NCI-H1417 treated with DMSO at 0.1 percent for 48 hours (cell line): Measurements from ENCODE around the gene ASB11.
"Not testable (repeated sequence)": the region's sequence is repeated elsewhere in the genome, so short reads cannot be mapped to it uniquely, and the experiment has no call there.

Source experiments
- DNase-seq: peaks from one replicate; lab custom pipeline; 2025; lab: John Stamatoyannopoulos, UW

ASB11 gene

GRCh38 chrX:15305899-15306298 is 9.5 kb downstream of the ASB11 start:
- not testable (repeated sequence) for DNase-seq

DNA sequence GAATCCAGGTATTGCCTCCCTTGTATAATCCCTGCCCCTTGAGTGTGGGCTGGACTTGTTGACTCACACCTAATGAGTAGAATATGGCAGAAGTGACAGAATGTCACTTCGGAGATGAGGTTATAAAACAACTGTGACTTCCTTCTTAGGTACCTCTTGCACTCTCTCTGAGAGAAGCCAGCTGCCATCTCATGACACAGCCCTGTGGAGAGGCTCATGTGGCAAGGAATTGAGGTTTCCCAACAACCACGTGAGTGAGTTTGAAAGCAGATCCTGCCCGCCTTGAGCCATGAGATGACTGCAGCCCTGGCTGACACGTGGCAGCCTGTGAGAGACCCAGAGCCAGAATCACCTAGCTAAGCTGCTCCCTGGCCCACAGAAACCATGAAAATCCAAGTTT is 13.5 kb downstream of the ASB11 start:
- no peak for DNase-seq

DNA sequence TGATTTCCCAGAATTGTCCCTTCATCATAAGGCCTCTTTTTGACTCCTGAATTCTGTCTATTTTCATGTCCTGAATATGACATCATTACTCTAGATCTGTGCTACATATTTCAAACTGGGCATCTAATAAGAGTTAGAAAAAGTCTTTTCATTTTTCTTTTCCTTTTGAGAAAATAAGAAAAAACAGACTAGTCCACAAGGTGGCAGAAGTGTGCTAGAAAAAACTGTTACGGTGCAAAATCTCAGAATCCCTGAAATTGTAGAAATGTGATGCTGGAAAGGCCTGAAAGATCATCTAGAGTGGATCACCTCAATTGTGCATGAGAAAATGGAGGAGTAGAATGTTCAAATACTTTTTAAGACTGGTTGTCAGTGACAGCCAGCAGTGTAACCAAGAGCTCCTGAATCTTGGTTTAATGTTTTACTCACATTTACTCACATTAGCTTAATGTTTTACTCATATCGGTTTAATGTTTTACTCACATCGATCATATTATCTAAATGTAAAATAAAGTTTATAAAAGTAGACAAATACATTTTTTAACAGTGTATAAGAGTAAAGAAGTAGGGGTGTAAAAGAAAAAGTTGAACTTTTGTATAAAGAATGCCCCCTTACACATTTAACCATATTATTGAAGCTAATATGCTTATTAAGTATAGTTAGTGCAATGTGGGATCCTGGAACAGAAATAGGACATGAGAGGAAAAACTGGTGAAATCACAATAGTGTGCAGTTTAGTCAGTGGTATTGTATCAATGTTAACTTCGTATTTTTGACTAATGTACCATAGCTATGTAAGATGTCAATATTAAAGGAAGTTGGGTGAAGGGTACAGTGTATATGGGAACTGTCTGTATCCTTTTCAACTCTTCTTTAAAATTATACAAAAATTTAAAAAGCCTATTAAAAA is 15.2 kb downstream of the ASB11 start:
- DNase-seq = peak; percentile 3

DNA sequence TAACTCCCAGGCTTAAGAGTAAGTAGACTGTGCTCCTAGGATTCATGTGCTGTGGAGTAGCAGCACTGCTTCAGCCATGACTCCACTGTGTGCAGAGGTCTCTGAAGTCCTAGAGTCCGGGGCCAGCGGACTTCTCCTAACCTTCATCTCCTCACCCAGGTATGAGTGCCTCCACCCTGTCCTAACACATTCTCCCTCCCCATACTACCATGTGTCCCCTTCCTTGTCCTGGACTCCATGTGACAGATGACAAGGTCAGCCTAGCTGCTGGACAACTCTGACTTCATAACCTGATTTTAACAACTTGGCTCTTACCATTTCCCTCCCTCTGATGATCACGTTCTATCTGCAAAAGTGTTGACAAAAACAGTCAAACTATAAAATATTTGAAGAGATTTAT is 16.7 kb downstream of the ASB11 start:
- no peak for DNase-seq

- DNase-seq = no peak
Observed at GRCh38 chrX:15298201-15298600, 17.2 kb downstream of the ASB11 start.

GRCh38 chrX:15293451-15293850 is 22.0 kb downstream of the ASB11 start:
- DNase-seq = no peak

- DNase-seq = no peak
Observed at GRCh38 chrX:15292861-15293260, 22.6 kb downstream of the ASB11 start.

GRCh38 chrX:15277604-15278003 is 37.8 kb downstream of the ASB11 start:
- DNase-seq = no peak

DNA sequence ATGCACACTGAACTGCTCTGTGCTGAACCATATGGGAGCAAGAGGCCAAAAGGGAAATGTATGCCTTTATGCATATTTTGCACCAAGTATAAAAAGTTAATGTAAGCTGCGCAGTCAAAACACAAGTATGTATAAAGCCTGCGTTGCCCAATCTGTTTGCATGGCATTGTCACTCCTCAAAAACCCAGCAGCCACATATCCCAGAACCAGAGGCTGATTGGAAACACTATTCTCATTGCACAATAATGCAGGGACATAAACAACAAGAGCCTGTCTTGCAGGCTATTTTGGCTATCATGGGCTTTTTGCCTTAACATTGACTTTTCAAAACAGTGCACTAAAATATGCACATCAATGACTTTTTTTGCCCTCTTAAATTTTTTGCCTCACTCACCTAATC is 40.5 kb downstream of the ASB11 start:
- no peak for DNase-seq

DNA sequence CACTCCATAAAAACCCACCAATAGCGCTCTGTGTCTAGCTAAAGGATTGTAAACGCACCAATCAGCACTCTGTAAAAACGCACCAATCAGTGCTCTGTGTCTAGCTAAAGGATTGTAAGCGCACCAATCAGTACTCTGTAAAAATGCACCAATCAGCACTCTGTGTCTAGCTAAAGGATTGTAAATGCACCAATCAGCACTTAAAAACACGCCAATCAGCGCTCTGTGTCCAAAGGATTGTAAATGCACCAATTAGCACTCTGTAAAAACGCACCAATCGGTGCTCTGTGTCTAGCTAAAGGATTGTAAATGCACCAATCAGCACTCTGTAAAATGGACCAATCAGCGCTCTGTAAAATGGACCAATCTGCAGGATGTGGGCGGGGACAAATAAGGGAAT is 42.2 kb downstream of the ASB11 start:
- DNase-seq = not testable (repeated sequence)

DNA sequence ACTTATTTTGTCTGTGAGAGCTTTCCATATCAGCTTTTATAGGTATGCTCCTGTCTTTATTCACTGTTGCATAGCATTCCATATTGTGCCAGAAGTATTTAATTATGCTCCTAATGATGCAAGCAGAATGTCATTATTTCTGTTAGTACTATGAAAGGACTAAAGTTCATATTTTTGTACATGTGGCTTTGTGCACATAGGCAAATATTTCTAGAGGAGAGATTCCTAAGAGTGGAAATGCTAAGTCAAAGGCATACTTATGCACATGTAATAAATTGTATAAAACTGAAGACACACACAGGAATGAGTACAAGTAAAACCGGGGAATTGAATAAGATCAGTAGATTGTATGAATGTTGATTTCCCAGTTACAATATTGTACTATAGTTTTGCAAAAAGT is 43.7 kb downstream of the ASB11 start:
- no peak for DNase-seq

DNA sequence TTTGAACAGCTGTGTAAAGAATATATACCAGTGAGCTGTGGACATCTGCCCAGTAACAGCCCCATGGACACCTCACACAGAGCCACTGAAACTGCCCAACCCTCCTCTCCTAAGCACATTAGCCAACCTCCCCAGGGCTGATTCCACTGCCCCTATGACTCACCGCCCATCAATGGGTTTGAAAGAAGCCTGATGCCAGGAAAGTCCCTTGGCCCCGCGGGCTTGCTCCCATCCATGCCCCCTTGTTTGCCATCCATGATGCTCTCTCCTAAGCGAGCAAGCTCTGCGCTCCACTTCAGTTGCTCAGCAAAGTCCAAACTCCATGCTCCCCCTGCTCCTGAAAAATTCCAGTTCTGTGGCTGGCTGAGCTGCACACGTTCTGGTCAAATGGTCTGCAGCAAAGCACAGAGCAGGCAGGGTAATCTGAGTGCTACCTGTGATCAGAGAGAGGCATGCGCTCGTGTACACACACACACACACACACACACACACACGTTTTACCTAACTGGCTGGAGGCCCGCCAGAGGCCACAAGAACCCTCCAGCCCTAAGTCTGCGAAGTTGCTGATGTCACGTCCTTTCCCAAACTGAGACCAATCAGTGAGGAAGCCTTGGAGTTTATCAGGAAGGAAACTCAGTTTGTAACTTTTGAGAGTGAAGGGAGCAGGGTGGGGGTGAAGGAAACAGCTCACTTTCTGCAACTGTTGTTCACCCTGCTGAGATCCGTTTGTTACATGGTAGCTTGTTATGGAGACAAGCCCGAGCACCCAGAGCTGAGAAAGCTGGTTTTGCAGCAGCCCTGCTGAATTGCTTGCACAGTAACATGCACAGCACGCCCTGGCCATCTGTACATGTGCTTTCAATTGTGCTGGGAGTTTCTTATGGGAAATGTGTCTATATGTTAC is 45.6 kb downstream of the ASB11 start, which contains the start of gene ASB9:
TSS of gene ASB9 (minus strand) at position 466 of the 904 bp plus-strand sequence. CDS start at position 257, 209 bp downstream.
- DNase-seq = no peak

DNA sequence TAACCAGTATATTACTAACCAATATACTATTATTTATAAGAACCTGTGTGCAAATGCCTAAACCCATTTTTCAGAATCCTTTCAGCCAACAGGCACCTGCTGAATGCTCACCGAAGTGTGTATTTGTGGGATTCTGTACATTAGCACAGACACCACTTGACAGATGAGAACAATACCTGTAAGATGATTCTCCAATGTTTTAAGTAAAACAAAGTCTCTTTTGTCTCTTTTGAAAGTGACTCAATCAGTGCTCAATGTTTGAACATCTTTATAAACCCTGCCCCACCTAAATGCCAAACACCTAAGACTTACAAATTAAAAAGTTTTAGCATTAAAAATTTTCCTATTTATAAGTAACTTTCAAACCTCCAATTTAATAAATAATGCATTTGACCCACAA is 46.3 kb downstream of the ASB11 start:
- no peak for DNase-seq

DNA sequence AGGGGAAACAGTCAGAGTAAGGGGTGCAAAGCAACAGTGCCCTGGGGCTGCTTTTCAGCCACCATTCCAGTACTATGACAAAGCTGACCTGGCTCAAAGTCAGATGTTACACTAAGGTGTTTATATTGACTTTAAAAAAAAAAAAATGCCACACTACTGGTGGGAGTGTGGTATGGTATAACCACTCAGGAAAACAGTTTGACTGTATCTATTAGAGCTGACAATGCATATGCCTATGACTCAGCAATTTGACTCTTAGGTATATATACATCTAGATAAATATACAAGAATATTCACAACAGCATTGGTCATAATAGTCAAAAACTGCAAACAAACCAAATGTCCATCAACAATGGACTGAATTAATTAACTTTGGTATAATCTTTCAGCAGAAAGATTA is 60.6 kb downstream of the ASB11 start:
- DNase-seq = no peak

DNA sequence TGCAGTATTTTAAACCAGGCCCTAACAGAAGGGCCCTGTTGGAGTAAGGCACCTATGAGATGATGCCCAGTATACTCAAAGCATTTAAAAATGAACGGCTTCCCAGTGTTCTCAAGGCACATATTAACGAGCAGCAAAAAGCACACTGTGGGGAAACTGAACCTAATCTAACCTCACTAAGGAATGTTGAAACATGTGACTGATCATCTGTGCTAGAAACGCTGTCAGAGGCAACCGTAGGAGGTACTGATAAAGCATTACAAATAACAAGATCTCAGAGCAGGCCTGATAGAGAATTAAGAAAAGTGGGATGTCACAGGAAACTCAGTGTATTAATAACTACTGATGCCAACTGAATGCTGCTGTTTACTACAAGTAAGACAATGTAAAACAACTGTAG is 69.5 kb downstream of the ASB11 start:
- no peak for DNase-seq

GRCh38 chrX:15244421-15244820 is 71.0 kb downstream of the ASB11 start:
- DNase-seq = no peak

DNA sequence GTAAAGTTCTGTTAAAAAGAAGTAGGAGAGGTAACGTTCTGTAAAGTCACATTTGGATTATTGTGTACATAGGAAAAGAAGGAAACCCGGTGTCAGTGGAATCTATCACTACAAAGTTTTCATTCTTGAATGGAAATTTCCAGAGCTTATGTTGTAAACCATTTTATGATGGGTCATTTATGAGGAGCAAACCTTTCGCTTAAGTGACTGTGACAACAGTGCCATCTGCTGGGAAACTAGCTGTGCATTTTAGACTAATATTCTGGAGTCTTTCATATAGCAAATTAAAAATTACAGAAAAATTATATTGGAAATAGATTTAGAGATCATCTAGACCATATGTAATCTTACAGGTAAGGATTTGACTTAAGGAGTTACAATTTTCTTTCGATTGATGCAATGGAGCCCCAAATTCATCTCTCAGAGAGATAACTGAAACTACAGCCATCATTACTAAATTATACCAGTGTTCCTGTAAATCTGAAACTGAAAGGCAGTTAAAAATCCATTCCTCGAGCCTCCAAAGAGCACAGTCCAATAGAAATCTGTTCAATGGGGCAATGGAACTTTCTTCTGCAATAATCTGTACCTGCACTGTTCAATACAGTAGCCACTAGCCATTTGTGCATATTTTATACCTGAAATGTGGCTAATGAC is 72.4 kb downstream of the ASB11 start:
- no peak for DNase-seq

- DNase-seq = no peak
Observed at GRCh38 chrX:15241301-15241700, 74.1 kb downstream of the ASB11 start.

DNA sequence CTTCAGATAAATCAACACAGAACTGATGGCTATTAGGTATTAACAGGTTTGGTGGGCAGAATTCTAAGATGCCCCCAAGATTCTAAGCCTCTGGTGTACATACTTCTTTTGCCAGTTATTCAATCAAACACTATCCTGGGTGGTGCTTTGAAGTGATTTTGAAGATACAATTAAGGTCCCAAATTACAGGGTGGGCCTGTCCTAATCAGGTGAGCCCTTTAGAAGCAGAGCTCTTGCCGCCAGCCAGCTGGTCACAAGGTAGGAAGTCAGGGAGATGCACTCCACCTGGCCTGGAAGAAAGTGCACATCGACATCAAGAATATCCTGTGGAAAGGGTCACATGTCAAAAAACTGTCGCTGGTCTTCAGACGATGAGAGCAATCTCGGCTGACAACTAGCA is 75.0 kb downstream of the ASB11 start:
- no peak for DNase-seq

- DNase-seq = no peak
Observed at GRCh38 chrX:15236146-15236545, 79.3 kb downstream of the ASB11 start.

- DNase-seq = no peak
Observed at GRCh38 chrX:15235001-15235400, 80.4 kb downstream of the ASB11 start.

- DNase-seq = no peak
Observed at GRCh38 chrX:15233416-15234015, 81.9 kb downstream of the ASB11 start.
